HEK293 (cell line): ENCODE results near the gene RYR2.

Experiments
- CTCF ChIA-PET: fragments of 350-600 bp; formaldehyde crosslinking; extraction: SDS; loops from one replicate; lab custom pipeline; 2021; ENCODE audit warnings: antibody characterized with exemption; lab: Yijun Ruan, JAX
- POLR2A ChIA-PET: fragments of 300-600 bp; formaldehyde crosslinking; extraction: SDS; loops from one replicate; lab custom pipeline; 2020; ENCODE audit warnings: antibody characterized with exemption, inconsistent platforms; lab: Yijun Ruan, JAX
- H3K27ac ChIP-seq: fragments of 200-500 bp; sonication (Bioruptor generic); 2 replicates; pipeline ENCODE4 v1.5.1; 2014; ENCODE audit warnings: low read depth, low read length, control low read depth, inconsistent platforms; ENCODE audit errors: extremely low read depth
- H3K36me3 ChIP-seq, 2 experiments: fragments of 200-500 bp in 1 of 2; sonication (Bioruptor generic) in 1 of 2; 1 replicate in 1 of 2; 2 replicates in 1 of 2; pipeline ENCODE4 v1.5.1; 2014 to 2017; ENCODE audit warnings: inconsistent platforms in 2 of 2, low read length in 2 of 2; ENCODE audit not compliant: control insufficient read depth in 2 of 2, insufficient read depth in 1 of 2
- H3K4me1 ChIP-seq: fragments of 200-500 bp; sonication (Bioruptor generic); 2 replicates; pipeline ENCODE4 v1.5.1; 2014; ENCODE audit warnings: mild to moderate bottlenecking, low read length, inconsistent platforms; ENCODE audit not compliant: control insufficient read depth, insufficient read depth
- H3K4me3 ChIP-seq: 2 replicates; pipeline ENCODE4 v1.5.1; 2011; ENCODE audit warnings: low read depth, mild to moderate bottlenecking, control low read depth, low read length, moderate library complexity
- H3K9me3 ChIP-seq: fragments of 200-500 bp; sonication (Bioruptor generic); 2 replicates; pipeline ENCODE4 v1.5.1; 2014; ENCODE audit warnings: low read depth, low read length, inconsistent platforms; ENCODE audit not compliant: control insufficient read depth, insufficient read depth
- BCL11B ChIP-seq: fragments of 450-650 bp; formaldehyde crosslinking; IDR thresholded peaks from 2 replicates; pipeline ENCODE4 v1.5.1; 2016; ENCODE audit warnings: low read depth, missing biosample characterization, missing genetic modification characterization
- BCL6B ChIP-seq: fragments of 450-650 bp; formaldehyde crosslinking; IDR thresholded peaks from 2 replicates; pipeline ENCODE4 v1.5.1; 2017; ENCODE audit warnings: missing biosample characterization, missing genetic modification characterization
- HOXA7 ChIP-seq: sonication (generic); formaldehyde crosslinking; IDR thresholded peaks from 2 replicates; pipeline ENCODE4 v1.8.1; 2022; ENCODE audit warnings: missing genetic modification reagents, borderline replicate concordance
- PRDM6 ChIP-seq: fragments of 450-650 bp; formaldehyde crosslinking; IDR thresholded peaks from 2 replicates; pipeline ENCODE4 v1.5.1; 2017; ENCODE audit warnings: missing biosample characterization, missing genetic modification characterization
- ZBTB20 ChIP-seq: fragments of 450-650 bp; formaldehyde crosslinking; IDR thresholded peaks from 2 replicates; pipeline ENCODE4 v1.5.1; 2016; ENCODE audit warnings: missing biosample characterization, missing genetic modification characterization
- ZIC2 ChIP-seq: fragments of 450-650 bp; formaldehyde crosslinking; IDR thresholded peaks from 2 replicates; pipeline ENCODE4 v1.5.1; 2016; ENCODE audit warnings: missing biosample characterization, missing genetic modification characterization
- ZNF140 ChIP-seq: fragments of 450-650 bp; formaldehyde crosslinking; IDR thresholded peaks from 2 replicates; pipeline ENCODE4 v1.5.1; 2016; ENCODE audit warnings: missing biosample characterization, missing genetic modification characterization
- ZNF146 ChIP-seq: fragments of 450-650 bp; formaldehyde crosslinking; IDR thresholded peaks from 2 replicates; pipeline ENCODE4 v1.5.1; 2016; ENCODE audit warnings: missing biosample characterization, missing genetic modification characterization
- ZNF155 ChIP-seq: fragments of 450-650 bp; formaldehyde crosslinking; IDR thresholded peaks from 2 replicates; pipeline ENCODE4 v1.5.1; 2016; ENCODE audit warnings: missing biosample characterization, missing genetic modification characterization
- ZNF157 ChIP-seq: fragments of 450-650 bp; formaldehyde crosslinking; IDR thresholded peaks from 2 replicates; pipeline ENCODE4 v1.5.1; 2016; ENCODE audit warnings: missing biosample characterization, missing genetic modification characterization
- ZNF169 ChIP-seq: fragments of 450-650 bp; formaldehyde crosslinking; IDR thresholded peaks from 2 replicates; pipeline ENCODE4 v1.5.1; 2016; ENCODE audit warnings: missing biosample characterization, missing genetic modification characterization
- ZNF214 ChIP-seq: fragments of 450-650 bp; formaldehyde crosslinking; IDR thresholded peaks from 2 replicates; pipeline ENCODE4 v1.5.1; 2017; ENCODE audit warnings: missing biosample characterization, mild to moderate bottlenecking, missing genetic modification characterization, borderline replicate concordance
- ZNF239 ChIP-seq: fragments of 450-650 bp; formaldehyde crosslinking; IDR thresholded peaks from 2 replicates; pipeline ENCODE4 v1.5.1; 2016; ENCODE audit warnings: missing biosample characterization, missing genetic modification characterization
- ZNF24 ChIP-seq: fragments of 450-650 bp; formaldehyde crosslinking; IDR thresholded peaks from 2 replicates; pipeline ENCODE4 v1.5.1; 2016; ENCODE audit warnings: missing biosample characterization, missing genetic modification characterization
- ZNF311 ChIP-seq: fragments of 450-650 bp; formaldehyde crosslinking; IDR thresholded peaks from 2 replicates; pipeline ENCODE4 v1.5.1; 2017; ENCODE audit warnings: missing biosample characterization, missing genetic modification characterization, borderline replicate concordance
- ZNF350 ChIP-seq: fragments of 450-650 bp; formaldehyde crosslinking; IDR thresholded peaks from 2 replicates; pipeline ENCODE4 v1.5.0; 2017; ENCODE audit warnings: missing biosample characterization, mild to moderate bottlenecking, missing genetic modification characterization
- ZNF530 ChIP-seq: fragments of 450-650 bp; formaldehyde crosslinking; IDR thresholded peaks from 2 replicates; pipeline ENCODE4 v1.5.1; 2016; ENCODE audit warnings: low read depth, missing biosample characterization, missing genetic modification characterization
- ZNF558 ChIP-seq: fragments of 450-650 bp; formaldehyde crosslinking; IDR thresholded peaks from 2 replicates; pipeline ENCODE4 v1.5.1; 2016; ENCODE audit warnings: missing biosample characterization, missing genetic modification characterization
- ZNF571 ChIP-seq: fragments of 450-650 bp; formaldehyde crosslinking; IDR thresholded peaks from 2 replicates; pipeline ENCODE4 v1.5.0; 2017; ENCODE audit warnings: missing biosample characterization, missing genetic modification characterization
- ZNF624 ChIP-seq: fragments of 450-650 bp; formaldehyde crosslinking; IDR thresholded peaks from 2 replicates; pipeline ENCODE4 v1.5.1; 2017; ENCODE audit warnings: missing biosample characterization, missing genetic modification characterization
- ZNF664 ChIP-seq: fragments of 450-650 bp; formaldehyde crosslinking; IDR thresholded peaks from 2 replicates; pipeline ENCODE4 v1.5.1; 2016; ENCODE audit warnings: missing biosample characterization, missing genetic modification characterization
- ZNF670 ChIP-seq: fragments of 450-650 bp; formaldehyde crosslinking; IDR thresholded peaks from 2 replicates; pipeline ENCODE4 v1.5.1; 2016; ENCODE audit warnings: missing biosample characterization, missing genetic modification characterization, low read depth
- ZNF707 ChIP-seq: fragments of 450-650 bp; formaldehyde crosslinking; IDR thresholded peaks from 2 replicates; pipeline ENCODE4 v1.5.1; 2016; ENCODE audit warnings: missing biosample characterization, missing genetic modification characterization
- ZNF747 ChIP-seq: fragments of 450-650 bp; formaldehyde crosslinking; IDR thresholded peaks from 2 replicates; pipeline ENCODE4 v1.5.1; 2016; ENCODE audit warnings: missing biosample characterization, missing genetic modification characterization
- ZNF792 ChIP-seq: fragments of 450-650 bp; formaldehyde crosslinking; IDR thresholded peaks from 2 replicates; pipeline ENCODE4 v1.5.1; 2016; ENCODE audit warnings: missing biosample characterization, missing genetic modification characterization
- ZNF830 ChIP-seq: fragments of 450-650 bp; IDR thresholded peaks from 2 replicates; pipeline ENCODE4 v1.5.0; 2018; ENCODE audit warnings: missing biosample characterization, missing genetic modification characterization, low read depth, mild to moderate bottlenecking, moderate library complexity
- TF ChIP-seq, protein P1 (sequence below): fragments of 450-650 bp; formaldehyde crosslinking; optimal IDR thresholded peaks from 2 replicates; pipeline ENCODE3; 2016; ENCODE audit warnings: missing biosample characterization, mild to moderate bottlenecking, missing genetic modification characterization
- TF ChIP-seq, protein P2 (sequence below): fragments of 450-650 bp; IDR thresholded peaks from 2 replicates; pipeline ENCODE4 v1.5.1; 2018; ENCODE audit warnings: missing biosample characterization, mild to moderate bottlenecking, missing genetic modification characterization

The RYR2 gene

GRCh38 chr1:237091691-237092090 is 49.7 kb downstream of the RYR2 start:
- Histone ChIP-seq H3K4me1 (no peaks in the 10 kb centered on the region), H3K36me3 (no peaks in the 10 kb centered on the region), H3K27ac (no peak overlapping the region), H3K9me3 (no peaks in the 10 kb centered on the region), H3K4me3 (no peak overlapping the region)
- POLR2A ChIA-PET: no interaction called here
- no peak for TF ChIP-seq ZNF558
- TF ChIP-seq ZNF792 (tag by site-specific recombination): no peak
- no peak for TF ChIP-seq ZNF239 (tag by site-specific recombination)
- TF ChIP-seq ZNF140 (tag by site-specific recombination): no peak
- TF ChIP-seq ZNF707: no peak
- no peak for TF ChIP-seq ZNF670 (tag by site-specific recombination)
- TF ChIP-seq, protein P1, sequence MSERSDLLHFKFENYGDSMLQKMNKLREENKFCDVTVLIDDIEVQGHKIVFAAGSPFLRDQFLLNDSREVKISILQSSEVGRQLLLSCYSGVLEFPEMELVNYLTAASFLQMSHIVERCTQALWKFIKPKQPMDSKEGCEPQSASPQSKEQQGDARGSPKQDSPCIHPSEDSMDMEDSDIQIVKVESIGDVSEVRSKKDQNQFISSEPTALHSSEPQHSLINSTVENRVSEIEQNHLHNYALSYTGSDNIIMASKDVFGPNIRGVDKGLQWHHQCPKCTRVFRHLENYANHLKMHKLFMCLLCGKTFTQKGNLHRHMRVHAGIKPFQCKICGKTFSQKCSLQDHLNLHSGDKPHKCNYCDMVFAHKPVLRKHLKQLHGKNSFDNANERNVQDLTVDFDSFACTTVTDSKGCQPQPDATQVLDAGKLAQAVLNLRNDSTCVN (tag by site-specific recombination): no peak
- no peak for TF ChIP-seq BCL11B
- no peak for TF ChIP-seq ZNF311
- no peak for TF ChIP-seq ZNF157 (tag by site-specific recombination)
- CTCF ChIA-PET: no interaction called here

DNA sequence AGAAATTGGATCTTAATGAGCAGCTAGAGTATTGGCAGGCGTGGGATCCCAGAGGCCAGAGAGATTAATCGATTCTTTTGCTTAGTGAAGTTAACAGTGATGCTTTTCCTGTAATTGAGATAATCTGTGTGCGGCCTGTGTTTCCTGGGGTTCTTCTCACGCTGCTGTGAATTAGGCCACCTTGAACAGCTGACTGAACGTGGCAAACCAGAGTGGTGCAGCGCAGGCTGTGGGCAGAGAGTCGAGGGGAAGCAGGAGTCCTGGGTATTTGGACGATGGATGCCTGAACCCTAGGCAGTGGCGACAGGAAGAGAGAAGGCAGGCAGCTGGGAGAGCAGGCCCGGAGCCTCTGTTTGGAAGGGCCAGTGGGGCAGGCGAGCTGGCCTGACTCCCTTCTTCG is 51.7 kb downstream of the RYR2 start:
- TF ChIP-seq ZNF571 (no peak), HOXA7 (CRISPR knock-in tag) (no peak), ZNF530 (tag by site-specific recombination) (no peak), ZBTB20 (no peak), ZNF169 (tag by site-specific recombination) (no peak), ZNF214 (no peak), ZNF792 (tag by site-specific recombination) (no peak), ZNF24 (tag by site-specific recombination) (no peak), ZNF830 (tag by site-specific recombination) (no peak), ZNF155 (no peak), ZNF624 (tag by site-specific recombination) (no peak), ZIC2 (tag by site-specific recombination) (no peak)
- TF ChIP-seq, protein P1 (tag by site-specific recombination): no peak
- TF ChIP-seq, protein P2, sequence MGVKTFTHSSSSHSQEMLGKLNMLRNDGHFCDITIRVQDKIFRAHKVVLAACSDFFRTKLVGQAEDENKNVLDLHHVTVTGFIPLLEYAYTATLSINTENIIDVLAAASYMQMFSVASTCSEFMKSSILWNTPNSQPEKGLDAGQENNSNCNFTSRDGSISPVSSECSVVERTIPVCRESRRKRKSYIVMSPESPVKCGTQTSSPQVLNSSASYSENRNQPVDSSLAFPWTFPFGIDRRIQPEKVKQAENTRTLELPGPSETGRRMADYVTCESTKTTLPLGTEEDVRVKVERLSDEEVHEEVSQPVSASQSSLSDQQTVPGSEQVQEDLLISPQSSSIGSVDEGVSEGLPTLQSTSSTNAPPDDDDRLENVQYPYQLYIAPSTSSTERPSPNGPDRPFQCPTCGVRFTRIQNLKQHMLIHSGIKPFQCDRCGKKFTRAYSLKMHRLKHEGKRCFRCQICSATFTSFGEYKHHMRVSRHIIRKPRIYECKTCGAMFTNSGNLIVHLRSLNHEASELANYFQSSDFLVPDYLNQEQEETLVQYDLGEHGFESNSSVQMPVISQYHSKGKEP (tag by site-specific recombination): no peak
- Histone ChIP-seq H3K36me3 (no peaks in the 10 kb centered on the region), H3K9me3 (no peaks in the 10 kb centered on the region), H3K4me3 (no peak overlapping the region), H3K4me1 (no peaks in the 10 kb centered on the region), H3K27ac (no peak overlapping the region)
- ChIA-PET CTCF (no interaction called here), POLR2A (no interaction called here)

GRCh38 chr1:237098541-237098940 is 56.6 kb downstream of the RYR2 start:
- CTCF ChIA-PET: no interaction called here
- POLR2A ChIA-PET: no interaction called here
- Histone ChIP-seq H3K36me3 (no peaks in the 10 kb centered on the region), H3K27ac (no peak overlapping the region), H3K4me1 (no peaks in the 10 kb centered on the region), H3K4me3 (no peak overlapping the region), H3K9me3 (no peaks in the 10 kb centered on the region)
- TF ChIP-seq ZNF664: no peak
- peak; percentile 81 for TF ChIP-seq PRDM6 (tag by site-specific recombination)
- peak; percentile 88 for TF ChIP-seq BCL6B (tag by site-specific recombination)
- no peak for TF ChIP-seq ZNF350 (tag by site-specific recombination)
- no peak for TF ChIP-seq ZNF747 (tag by site-specific recombination)
- peak; percentile 80 for TF ChIP-seq ZNF146 (tag by site-specific recombination)
